GM18517 (cell line): Measurements from ENCODE around the gene SPX.

ENCODE experiments used
- ATAC-seq: cut with Tn5 transposase; IDR thresholded peaks from one replicate; pipeline ENCODE4 v1.9.1; 2021; ENCODE audit warnings: mild to moderate bottlenecking, moderate library complexity; ENCODE audit not compliant: unreplicated experiment

Gene SPX, protein sequence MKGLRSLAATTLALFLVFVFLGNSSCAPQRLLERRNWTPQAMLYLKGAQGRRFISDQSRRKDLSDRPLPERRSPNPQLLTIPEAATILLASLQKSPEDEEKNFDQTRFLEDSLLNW

DNA sequence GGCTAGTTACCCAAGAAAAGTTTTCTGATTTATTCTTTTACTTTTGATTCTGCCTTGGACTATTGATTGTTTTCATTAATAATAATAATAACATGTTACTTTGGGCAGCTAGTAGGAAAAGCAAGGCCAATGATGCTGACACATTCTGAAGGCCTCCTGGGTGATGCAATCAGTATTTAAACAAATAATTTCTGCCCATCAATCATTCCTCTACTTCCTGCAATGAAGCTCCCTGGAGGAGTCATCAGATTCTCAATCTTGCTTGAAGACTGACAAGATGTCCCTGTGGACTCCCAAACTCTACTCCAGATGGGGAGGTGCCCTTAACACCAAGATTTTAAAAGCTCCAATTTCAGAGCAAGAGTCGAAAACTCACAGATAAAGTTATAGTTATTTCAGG lies at the start of gene SPX:
TSS of gene SPX (plus strand) at position 244 of the 400 bp plus-strand sequence. CDS start 177 bp downstream, outside the sequence.
- no peak for ATAC-seq

DNA sequence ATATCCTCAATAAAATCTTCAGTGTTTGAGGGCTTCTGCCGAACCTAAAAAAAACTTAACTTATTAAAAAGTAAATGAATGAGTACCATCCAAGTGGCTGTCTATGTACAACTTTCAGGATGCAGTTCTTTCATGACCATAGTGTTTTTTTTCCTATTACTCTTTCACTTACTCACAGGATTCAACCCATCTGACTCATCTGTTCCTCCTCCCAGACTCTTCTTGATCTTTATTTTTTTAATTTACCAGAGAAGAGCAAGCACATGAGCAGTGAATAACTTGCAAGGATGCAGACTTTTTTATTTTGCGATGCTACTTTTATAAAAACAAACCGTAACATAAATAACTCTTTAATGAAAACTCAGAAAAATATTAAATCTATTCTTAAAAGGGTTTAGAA lies 49.1 kb upstream of the SPX start:
- no peak for ATAC-seq

DNA sequence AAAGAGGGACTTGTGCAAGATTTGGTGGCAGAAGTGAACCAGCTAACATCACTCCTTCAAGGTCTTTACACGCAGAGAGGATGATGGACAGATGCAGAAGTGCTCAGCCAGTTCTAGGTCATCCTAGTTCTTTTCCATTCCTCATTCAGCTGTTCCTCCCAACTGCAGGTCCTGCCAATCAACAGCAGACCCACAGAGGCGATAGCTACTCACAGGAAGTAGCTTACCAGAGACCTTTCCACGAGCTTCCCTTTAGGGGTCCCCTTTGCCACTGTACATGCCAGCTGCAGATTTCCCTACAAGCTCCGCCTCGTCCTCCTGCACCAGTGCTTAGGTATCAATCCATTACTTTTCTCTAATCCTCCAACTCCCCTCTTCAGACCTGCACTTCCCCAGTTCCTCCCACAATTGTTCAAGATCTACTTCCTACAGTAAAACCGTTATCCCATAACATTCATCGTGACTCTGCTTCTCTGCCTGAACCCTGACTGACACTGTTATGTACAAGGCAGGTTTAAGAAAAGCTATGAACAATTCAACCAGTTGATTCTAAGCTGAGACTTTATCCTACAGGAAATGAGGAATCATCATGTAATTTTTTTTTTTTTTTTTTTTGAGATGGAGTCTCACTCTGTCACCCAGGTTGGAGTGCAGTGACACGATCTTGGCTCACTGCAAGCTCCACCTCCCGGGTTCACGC lies 47.2 kb upstream of the SPX start:
- ATAC-seq = no peak

DNA sequence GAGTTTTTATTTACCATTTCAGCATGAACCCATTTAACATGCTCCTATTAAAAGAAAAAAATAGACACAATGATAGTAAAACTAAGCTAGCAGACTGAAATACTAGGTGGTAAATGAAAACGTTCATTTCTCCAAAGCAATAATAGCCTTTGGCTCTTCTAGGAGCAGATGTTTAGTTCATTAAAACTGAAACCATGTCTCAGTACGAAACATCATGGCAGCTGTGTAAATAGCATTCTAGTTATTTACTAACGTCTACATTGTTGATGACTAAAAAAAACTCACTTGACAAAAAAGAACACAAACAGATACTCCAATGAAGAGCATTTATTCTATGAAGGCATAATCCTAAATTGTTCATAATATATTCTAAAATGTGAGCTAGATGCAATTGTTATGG lies 42.6 kb upstream of the SPX start:
- no peak for ATAC-seq

DNA sequence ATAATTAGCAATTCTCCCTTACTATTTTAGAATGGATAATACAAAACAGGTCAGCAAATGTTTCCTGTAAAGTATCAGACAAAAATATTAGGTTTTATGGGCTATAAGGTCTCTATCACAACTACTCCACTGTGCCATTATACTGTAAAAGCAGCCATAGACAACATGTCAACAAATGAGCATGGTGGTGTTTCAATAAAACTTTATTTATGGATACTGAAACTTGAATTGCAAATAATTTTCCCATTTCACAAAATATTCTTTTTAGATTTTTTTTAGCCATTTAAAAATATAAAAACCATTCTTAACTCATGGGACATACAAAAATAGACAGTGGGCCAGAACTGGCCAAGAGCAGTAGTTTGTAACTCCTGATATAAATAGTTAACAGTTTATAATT lies 40.1 kb upstream of the SPX start:
- ATAC-seq = no peak

DNA sequence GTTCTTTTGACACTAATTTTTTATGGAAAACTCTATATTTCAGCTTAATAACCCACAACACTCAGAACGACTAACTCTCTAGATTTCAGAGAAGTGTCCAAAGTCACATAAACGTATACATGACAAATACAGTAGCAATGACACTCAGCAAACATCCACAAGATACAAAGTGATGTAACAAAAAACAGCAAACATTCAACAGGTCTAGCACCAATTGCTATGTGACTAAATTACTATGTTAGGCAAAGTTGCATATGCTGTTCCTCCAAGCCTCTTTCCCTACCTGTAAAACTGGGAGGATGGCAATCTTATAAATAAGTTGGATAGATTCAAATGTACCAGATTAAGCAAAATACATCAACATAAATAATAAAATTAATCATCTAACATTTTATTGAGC lies 26.3 kb upstream of the SPX start:
- no peak for ATAC-seq

DNA sequence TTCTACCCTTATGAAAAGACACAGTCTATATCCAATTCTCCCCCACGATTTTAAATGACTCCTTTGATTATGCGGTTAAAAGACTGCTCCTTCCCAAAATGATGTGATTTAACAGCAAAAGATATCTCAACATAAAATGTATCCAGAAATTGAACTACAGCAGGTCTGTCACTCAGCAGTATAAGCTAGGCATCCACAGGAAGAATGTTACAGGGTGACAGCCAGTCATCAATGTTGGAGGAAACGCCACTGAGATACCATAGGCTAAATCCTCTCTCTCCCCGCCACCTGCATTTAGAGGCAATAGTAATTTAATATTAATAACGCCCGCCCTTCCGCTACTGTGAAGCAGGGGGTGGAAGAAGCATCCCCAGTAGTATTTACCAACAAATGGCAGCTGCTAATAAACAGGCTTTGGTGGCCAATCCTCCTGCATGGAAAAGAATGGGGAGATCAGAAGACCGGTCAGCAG lies 25.3 kb upstream of the SPX start:
- peak; percentile 1 for ATAC-seq

DNA sequence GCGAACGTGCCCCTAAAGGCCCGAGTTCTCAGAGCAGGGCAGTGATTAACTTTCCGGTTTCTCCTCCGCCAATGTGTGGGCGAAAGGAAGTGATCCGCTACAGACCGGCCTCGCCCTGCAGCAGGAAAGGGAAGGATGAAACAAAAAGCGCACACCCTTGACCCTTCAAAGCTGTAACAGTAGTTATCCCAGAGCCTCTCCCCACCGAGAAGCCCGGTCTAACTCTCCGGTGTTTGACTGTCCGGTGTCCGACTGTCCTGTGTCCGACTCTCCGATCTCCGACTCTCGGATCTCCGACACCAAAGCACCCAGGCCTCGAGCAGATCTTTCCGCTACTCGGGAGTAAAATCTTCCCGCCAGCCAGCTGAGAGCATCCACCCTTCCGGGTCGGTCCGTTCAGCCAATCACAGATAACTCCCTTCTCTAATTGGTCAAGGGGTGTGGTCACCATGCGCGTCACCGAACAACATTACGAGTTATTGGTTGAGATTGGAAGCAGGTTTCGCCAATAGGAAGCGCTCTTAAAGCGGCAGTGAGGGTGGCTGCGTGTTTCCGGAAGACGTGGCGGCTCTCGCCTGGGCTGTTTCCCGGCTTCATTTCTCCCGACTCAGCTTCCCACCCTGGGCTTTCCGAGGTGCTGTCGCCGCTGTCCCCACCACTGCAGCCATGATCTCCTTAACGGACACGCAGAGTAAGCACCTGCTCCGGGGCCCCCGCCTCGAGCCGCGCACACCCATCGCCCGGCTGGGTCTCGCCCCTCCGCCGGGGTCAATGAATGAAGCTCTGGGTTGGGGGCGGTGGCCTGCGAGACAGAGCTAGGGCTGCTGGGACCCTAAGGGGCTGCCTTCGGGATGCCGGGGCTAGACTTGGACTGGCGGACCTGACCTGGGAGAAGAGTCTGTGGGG lies 24.6 kb upstream of the SPX start, which contains the start of the genes GOLT1B and RECQL:
TSS of gene GOLT1B (plus strand) at position 532 of the 906 bp plus-strand sequence. CDS start at position 667, 135 bp downstream.
TSS of gene RECQL (minus strand) at position 378 of the 906 bp plus-strand sequence. CDS start 2,065 bp downstream, outside the sequence.
- peak; percentile 99 for ATAC-seq

DNA sequence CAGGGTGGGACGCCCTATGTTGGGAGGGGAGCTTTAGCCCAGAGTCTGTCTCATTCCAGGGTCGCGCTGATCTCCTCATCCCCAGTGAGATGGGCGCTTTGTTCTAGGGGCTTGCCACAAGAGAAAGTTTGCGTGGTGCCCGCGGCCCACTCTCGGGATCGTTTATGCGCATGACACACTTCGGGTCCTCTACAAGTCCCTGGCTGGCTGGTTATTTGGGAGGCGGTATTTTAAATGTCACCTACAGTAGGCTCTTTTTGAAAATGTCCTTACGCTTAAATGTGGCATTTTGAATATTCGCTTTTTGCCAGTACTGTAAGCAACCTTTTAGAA lies 24.0 kb upstream of the SPX start:
- peak; percentile 0 for ATAC-seq

DNA sequence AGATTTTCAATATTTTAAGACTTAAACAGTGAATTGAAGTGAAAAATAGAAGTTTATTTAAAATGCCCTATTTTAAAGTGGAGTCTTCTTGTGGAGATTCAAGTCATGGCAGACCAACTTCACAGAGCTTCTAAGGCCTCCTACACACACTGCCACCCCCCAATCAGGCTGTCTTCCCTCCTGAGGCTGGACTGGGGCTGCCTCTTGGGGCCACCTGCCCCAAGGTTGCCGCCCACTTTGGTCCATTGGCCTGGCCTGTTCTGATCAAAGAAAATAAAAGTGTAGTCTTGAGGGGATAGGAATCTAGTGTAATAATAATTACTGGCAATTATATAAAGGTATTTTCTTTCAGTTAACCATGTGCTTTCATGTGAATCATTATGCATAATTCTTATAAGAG lies 23.2 kb upstream of the SPX start:
- ATAC-seq = no peak

DNA sequence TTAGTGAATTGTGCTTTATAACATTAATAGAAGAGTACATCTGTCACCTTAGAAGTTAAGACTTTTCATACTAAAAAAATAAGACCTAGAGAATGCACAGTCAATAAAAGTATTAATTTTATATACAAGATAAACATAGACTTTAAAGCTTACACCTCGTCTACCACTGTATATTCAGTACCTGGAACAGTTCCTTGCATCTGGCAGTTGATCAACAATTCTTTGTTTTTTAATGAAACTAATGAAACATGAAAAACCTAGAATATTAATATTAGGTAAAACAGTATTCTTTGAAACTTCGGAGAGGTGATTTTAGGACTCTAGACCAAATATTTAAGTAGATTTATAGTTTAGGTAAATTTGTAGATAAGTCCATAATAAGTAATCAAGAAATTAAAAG lies 20.2 kb upstream of the SPX start:
- ATAC-seq = no peak

DNA sequence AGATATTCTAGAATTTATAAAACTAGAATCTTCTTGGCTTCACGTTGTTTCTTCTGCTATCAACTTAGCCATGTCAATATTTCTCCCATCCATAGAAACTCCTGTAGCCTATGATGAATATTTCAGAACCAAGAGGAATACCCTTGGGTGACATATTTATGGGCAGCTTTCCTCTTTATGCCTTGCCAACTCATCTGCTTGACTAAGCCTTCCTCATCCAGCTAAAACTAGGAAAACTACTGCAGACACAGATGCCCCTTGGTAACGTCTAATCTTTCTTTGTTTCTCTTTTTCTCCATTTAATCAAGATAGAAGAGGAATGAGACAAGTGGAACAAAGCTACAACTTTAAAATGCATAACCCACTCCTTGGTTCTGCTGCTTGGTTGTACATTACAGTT lies 18.2 kb upstream of the SPX start:
- no peak for ATAC-seq

DNA sequence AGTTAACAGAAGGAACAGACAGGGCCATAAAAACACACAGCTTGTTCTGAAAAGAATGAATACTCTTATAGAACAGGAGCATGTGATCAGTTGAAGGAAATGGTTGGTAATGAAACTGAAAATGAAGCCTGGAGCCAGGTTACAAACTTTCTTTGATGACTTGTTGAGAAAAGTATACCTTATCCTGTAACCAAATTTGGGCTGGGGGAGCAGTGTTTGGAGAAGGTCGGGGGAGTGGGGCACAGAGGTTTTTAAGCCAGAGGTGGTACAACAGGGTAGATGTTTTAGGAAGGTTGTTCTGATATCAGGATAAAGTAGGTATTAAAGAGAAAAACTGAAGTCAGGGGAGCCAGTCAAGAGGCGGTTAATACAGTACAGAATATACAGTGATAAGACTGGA lies 16.3 kb upstream of the SPX start:
- peak; percentile 93 for ATAC-seq

DNA sequence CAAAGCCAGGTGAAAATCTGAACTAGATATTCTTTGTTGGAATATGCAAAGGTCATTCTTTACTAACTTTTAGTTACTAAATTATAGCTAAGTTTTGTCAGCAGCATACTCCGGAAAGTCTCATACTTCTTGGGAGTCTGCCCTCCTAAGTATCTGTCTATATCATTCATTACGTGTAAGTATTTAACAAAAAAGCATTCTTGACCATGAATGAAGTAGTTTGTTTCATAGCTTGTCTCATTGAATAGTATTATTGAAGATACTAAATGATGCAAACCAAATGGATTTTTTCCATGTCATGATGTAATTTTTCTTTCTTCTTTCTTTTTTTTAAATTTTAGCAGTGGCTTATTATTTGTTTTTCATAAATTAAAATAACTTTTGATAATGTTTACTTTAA lies 9.8 kb upstream of the SPX start:
- ATAC-seq = no peak

DNA sequence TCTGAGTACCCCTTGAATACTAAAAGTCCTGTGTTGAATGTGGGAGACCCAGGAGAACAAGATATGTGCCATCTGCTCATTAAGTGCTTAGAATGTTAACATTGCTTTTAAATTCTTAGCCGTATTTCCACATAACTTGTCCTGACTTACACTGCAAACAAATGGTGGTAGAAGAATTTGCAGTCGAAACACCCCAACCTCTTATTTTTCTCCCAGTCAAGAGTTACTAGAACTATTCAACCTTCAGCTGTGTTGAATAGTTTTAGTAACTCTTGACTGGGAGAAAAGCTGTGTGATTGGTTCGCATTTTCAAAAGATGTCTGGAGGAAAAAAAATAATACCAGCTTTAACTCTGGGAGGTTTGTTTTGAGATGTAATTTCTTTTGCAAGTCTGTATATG lies 7.6 kb upstream of the SPX start:
- no peak for ATAC-seq

DNA sequence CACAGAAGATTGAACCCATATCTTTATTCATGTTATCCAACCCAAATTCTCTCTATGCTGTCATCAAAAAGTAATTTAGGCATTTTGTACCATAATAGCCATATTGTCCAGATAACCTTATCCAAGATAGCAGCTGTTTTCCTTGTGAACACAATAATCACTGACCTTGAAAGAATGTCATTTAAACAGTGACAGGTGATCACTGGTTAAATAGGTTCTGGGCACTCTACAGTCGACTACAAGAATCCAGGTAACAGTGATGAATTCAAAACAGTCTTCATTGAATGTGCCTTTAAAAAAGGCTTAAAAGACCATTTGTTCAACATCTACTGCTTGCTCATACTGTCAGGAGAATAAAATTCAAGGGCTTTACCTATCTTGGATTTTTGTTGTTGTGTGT lies 4.6 kb upstream of the SPX start:
- no peak for ATAC-seq

DNA sequence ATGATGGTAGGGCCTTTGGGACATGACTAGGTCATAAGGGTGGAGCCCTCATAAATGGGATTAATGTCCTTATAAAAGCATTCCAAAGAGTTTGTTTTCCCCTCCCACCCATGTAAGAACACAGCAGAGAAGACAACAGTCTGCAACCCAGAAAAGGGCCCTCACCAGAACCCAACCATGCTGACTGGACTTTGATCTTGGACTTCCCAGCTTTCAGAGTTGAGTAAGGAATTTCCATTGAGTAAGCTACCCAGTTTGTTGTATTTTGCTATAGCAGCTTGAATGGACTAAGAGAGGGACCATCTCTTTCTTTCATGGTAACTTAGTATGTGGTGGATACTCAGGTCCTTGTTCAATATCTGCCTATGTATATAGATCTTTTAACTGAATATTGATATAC lies 2.9 kb upstream of the SPX start:
- no peak for ATAC-seq

DNA sequence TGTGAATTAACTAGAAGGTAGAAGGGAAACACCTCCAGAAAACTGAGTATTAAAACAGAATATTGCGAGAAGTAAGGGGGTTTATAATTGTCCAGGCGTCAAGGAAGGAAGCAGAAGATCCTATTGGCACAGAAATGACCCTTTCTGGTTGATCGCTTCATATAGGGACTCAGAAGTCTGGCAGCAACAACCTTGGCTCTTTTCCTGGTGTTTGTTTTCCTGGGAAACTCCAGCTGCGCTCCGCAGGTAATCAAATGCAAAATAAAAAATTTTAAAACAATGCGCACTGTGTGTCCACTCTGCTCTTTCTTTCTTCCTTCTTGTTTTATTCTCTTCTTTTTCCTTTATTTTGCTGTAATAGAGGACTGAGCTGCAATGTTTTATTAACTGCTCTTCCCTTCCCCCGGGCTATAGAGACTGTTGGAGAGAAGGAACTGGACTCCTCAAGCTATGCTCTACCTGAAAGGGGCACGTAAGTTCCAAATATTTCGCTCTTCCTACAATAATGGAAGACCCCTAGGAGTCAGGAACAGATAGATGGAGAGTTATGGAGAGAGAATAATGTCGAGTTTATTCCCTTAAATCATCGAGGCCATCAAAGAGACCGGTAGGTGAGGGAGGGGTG lies 737 bp downstream of the SPX start:
- ATAC-seq = no peak

DNA sequence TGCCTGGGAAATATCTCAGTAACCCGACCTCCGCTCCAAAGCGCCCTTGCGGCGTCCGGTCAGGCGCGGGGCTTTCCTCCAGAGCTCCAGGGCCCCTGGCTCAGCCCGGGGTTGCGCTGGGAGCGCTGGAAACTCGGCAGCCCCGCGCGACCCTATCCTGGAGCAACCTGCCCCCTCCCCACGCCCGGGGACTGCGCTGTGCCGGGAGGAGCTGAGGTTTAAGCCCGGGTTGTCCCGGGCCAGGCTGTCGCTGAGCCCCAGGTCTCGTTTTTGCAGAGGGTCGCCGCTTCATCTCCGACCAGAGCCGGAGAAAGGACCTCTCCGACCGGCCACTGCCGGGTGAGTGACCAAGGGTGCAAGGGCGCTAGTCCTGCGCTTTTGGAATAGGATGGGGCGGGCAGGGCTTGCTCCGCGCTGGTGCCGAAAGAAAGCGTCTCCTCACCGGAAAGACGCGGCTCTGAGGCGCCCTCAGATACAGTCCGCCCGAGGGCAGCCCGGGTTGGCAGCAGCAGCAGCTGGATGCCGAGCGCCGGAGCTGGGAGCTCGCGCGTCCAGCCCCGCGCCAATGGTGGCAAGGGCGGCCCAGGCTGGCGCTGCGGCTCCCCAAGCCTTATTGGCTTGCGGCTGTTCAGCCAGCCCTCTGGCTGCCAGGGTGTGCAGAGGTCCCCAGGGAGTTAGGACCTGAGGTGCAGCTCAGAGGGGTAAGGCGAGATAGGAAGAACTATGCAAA lies 1.5 kb downstream of the SPX start:
- peak; percentile 93 for ATAC-seq

DNA sequence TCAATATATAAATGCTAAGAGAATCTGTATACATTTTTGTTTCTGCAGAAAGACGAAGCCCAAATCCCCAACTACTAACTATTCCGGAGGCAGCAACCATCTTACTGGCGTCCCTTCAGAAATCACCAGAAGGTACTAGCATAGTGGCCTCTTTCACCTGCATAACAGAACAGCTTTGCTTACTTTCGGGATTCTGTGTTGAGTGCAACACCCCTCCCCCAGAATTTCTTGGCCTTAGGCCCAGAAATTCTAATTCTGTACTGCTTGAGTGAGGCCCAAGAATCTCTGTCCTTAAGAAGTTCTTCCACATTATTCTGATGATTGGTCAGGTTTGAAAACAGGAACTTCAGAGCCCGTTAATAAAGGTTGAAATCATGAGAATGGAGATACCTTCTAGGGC lies 2.9 kb downstream of the SPX start:
- no peak for ATAC-seq

DNA sequence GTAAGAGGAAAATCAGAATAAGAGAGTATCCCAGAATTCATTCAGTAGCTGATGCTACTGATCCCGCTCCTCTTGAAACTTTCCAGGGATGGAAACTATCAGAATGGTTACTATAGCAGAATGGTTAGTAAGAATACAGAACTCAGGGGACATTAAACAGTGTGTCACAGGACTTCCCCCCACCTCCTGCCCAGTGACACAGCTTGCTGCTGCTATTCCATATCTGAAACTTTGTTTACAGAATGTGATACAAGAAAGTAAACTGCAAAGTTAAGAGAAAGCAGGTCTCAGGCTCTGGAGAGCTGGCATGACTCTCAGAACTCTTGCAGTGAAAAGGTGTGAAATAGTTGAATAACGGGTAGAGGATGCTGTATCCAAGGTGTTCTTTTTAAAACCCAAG lies 3.4 kb downstream of the SPX start:
- ATAC-seq = no peak
